OCI-LY7 (cell line): ENCODE measurements around the gene CBFA2T3. TPM values are rescaled to one million over a fixed set of nuclear protein-coding genes. Genes with fewer than 3 reads are reported as not detected.

ENCODE experiments used
- BruUV-seq: library from RNA; stranded (reverse); fragments of 400-500 nt; replicated peaks from 2 replicates; lab custom pipeline; 2021; lab: Mats Ljungman, UMichigan
- CTCF ChIA-PET: fragments of 300-600 bp; sonication (Branson Sonifier 250); formaldehyde crosslinking; loops from one replicate; lab custom pipeline; 2022; ENCODE audit warnings: antibody characterized with exemption; ENCODE audit not compliant: unreplicated experiment; lab: Charles Lee
- POLR2A ChIA-PET: fragments of 300-600 bp; sonication (Branson Sonifier 250); formaldehyde crosslinking; loops from one replicate; lab custom pipeline; 2022; ENCODE audit warnings: antibody characterized with exemption; lab: Charles Lee
- DNase-seq: peaks from one replicate; pipeline ENCODE4 v3.0.0-alpha.2; 2015; ENCODE audit warnings: low spot score
- H2AFZ ChIP-seq: fragments of 200-600 bp; sonication (generic), shearing (Covaris generic); 2 replicates; pipeline ENCODE4 v1.6.1; 2014; ENCODE audit warnings: mild to moderate bottlenecking, antibody characterized with exemption, low read length, moderate library complexity
- H3K27ac ChIP-seq: fragments of 200-600 bp; sonication (generic); 2 replicates; pipeline ENCODE4 v1.5.1; 2014; ENCODE audit warnings: mixed run types, low read depth, mild to moderate bottlenecking, moderate library complexity, low read length, inconsistent platforms; ENCODE audit not compliant: poor library complexity, severe bottlenecking
- H3K36me3 ChIP-seq: fragments of 200-600 bp; sonication (generic); 2 replicates; pipeline ENCODE4 v1.6.1; 2014; ENCODE audit warnings: mild to moderate bottlenecking, antibody characterized with exemption, low read length, moderate library complexity, mixed read lengths; ENCODE audit not compliant: insufficient read depth
- H3K4me1 ChIP-seq: fragments of 200-600 bp; sonication (generic); 2 replicates; pipeline ENCODE4 v1.5.1; 2014; ENCODE audit warnings: mild to moderate bottlenecking, low read length; ENCODE audit not compliant: insufficient read depth, poor library complexity, severe bottlenecking
- H3K4me2 ChIP-seq: fragments of 200-600 bp; sonication (generic); 2 replicates; pipeline ENCODE4 v1.6.1; 2014; ENCODE audit warnings: mild to moderate bottlenecking, low read length
- H3K4me3 ChIP-seq: fragments of 200-600 bp; sonication (generic); 2 replicates; pipeline ENCODE4 v1.5.1; 2014; ENCODE audit warnings: mild to moderate bottlenecking, low read depth, low read length; ENCODE audit not compliant: poor library complexity, severe bottlenecking
- H3K79me2 ChIP-seq: fragments of 200-600 bp; sonication (generic); 2 replicates; pipeline ENCODE4 v1.6.1; 2016; ENCODE audit warnings: low read depth, mild to moderate bottlenecking, low read length, moderate library complexity, mixed read lengths; ENCODE audit not compliant: insufficient read depth
- H3K9me2 ChIP-seq: fragments of 200-600 bp; sonication (generic); 2 replicates; pipeline ENCODE4 v1.6.1; 2016; ENCODE audit warnings: mild to moderate bottlenecking, low read length, mixed read lengths; ENCODE audit not compliant: insufficient read depth
- H3K9me3 ChIP-seq: fragments of 200-600 bp; sonication (generic); 2 replicates; pipeline ENCODE4 v1.6.1; 2014; ENCODE audit warnings: mild to moderate bottlenecking, mixed run types, low read length, mixed read lengths
- H4K20me1 ChIP-seq: fragments of 200-600 bp; sonication (generic); 2 replicates; pipeline ENCODE4 v1.6.1; 2014; ENCODE audit warnings: mild to moderate bottlenecking, antibody characterized with exemption, low read length, moderate library complexity, mixed read lengths; ENCODE audit not compliant: insufficient read depth
- CTCF ChIP-seq: fragments of 200-600 bp; sonication (generic); conservative IDR thresholded peaks from 2 replicates; pipeline ENCODE4 v1.5.1; 2014; ENCODE audit warnings: mild to moderate bottlenecking, antibody characterized with exemption, low read length, moderate library complexity, mixed read lengths
- EZH2phosphoT487 ChIP-seq: fragments of 200-600 bp; sonication (generic); IDR thresholded peaks from 2 replicates; pipeline ENCODE4 v1.6.1; 2018; ENCODE audit warnings: low read depth, borderline replicate concordance, mild to moderate bottlenecking, mixed run types, antibody characterized with exemption, low read length, moderate library complexity, mixed read lengths
- intact Hi-C: fragments of 100-400 bp; cut with micrococcal nuclease; formaldehyde crosslinking; loops from one replicate; pipeline ENCODE4 v1.10.0; 2022; ENCODE audit not compliant: unreplicated experiment
- total RNA-seq, 2 experiments: library from RNA; depleted of rRNA in 1 of 2; stranded (reverse); fragments of >200 nt in 1 of 2; shearing (Covaris generic) in 1 of 2; gene quantifications; 2 replicates each; pipeline ENCODE4 v1.2.3, GENCODE V29; 2014 to 2022

Gene CBFA2T3
- total RNA-seq, 2 experiments from 2014 or later = 1.1 to 48.0 TPM

DNA sequence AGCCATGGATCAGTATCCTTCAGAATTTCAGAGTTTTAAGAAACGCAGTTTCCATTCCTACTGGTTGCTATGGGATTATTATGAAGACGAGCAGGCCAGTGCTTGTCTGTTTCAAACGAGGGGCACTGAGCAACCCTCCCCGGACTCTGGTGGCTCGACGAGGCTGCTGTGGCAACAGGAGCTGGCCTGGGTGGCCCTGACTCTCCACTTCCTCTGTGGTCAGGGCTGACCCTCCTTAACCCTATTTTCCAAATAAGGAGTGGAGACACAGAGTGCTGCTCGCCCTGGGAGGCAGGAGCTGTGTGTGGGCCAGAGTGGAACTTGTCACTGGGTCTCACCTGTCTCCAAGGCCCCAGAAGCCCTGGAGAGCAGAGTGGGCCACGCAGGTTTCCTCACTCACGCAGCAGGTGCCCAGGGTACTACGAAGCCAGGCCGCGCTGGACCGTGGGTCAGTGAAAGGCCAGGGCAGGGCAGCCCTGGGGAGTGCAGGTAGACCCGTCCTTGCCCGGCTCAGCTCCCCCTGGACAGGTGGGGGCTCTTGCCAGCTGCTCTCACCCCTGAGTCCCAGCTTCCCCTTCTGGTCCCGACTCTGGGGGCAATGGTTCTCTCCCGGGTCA lies 123.6 kb downstream of the CBFA2T3 start:
- Histone ChIP-seq H3K79me2 (no peaks in the 10 kb centered on the region; the same call in 1 of the 2 replicates), H3K36me3 (no peaks in the 10 kb centered on the region), H3K27ac (no peak overlapping the region), H2AFZ (no peak overlapping the region), H3K4me2 (no peak overlapping the region), H3K4me1 (peaks cover 25% of the 10 kb centered on the region), H3K9me3 (no peaks in the 10 kb centered on the region), H3K9me2 (no peaks in the 10 kb centered on the region), H3K4me3 (no peak overlapping the region), H4K20me1 (0 out of 2 replicates have a peak, but pooled peaks cover 4% of the 10 kb centered on the region)
- no TSS peak for BruUV-seq
- DNase-seq = no peak
- intact Hi-C loops = no loop called here
- ChIA-PET POLR2A (interaction anchor here (0.7 to 1.1 kb wide), 2 partner anchors 301 to 1626 kb away, joined by 3 to 15 read pairs; no protein-coding TSS in a partner anchor), CTCF (interaction anchor here (0.6 kb wide), 1 partner anchor 60 kb away, joined by 5 read pairs; no protein-coding TSS in a partner anchor)
- TF ChIP-seq CTCF (no peak), EZH2phosphoT487 (no peak)

DNA sequence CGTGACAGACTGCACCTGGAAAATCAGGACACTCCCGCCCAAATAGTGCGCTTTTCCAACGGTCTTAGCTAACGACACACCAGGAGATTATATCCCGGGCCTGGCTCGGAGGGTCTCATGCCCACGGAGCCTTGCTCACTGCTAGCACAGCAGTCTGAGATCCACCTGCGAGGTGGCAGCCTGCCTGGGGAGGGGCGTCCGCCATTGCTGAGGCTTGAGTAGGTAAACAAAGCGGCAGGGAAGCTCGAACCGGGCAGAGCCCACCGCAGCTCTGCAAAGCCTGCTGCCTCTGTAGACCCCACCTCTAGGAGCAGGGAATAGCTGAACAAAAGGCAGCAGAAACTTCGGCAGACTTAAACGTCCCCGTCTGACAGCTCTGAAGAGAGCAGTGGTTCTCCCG lies 125.4 kb downstream of the CBFA2T3 start:
- Histone ChIP-seq H3K4me2 (no peak overlapping the region), H3K9me2 (no peaks in the 10 kb centered on the region), H3K36me3 (no peaks in the 10 kb centered on the region), H3K4me3 (no peak overlapping the region), H3K79me2 (no peaks in the 10 kb centered on the region), H2AFZ (no peak overlapping the region), H4K20me1 (0 out of 2 replicates have a peak, but pooled peaks cover 4% of the 10 kb centered on the region), H3K9me3 (no peaks in the 10 kb centered on the region), H3K4me1 (peaks cover 19% of the 10 kb centered on the region), H3K27ac (no peak overlapping the region)
- ChIA-PET POLR2A (no interaction called here), CTCF (no interaction called here)
- no TSS peak for BruUV-seq
- no peak for DNase-seq
- TF ChIP-seq CTCF (no peak), EZH2phosphoT487 (no peak)
- intact Hi-C loops = no loop called here

- Histone ChIP-seq H2AFZ (no peak overlapping the region), H3K4me2 (no peak overlapping the region), H3K27ac (no peak overlapping the region), H3K9me3 (no peaks in the 10 kb centered on the region), H3K79me2 (no peaks in the 10 kb centered on the region), H3K9me2 (no peaks in the 10 kb centered on the region), H3K4me1 (peaks cover 13% of the 10 kb centered on the region), H3K4me3 (no peak overlapping the region), H3K36me3 (no peaks in the 10 kb centered on the region), H4K20me1 (0 out of 2 replicates have a peak, but pooled peaks cover under 1% of the 10 kb centered on the region)
- BruUV-seq = no TSS peak
- CTCF ChIA-PET = no interaction called here
- intact Hi-C loops = no loop called here
- no peak for DNase-seq
- TF ChIP-seq EZH2phosphoT487 (no peak), CTCF (no peak)
- POLR2A ChIA-PET = no interaction called here
Observed at GRCh38 chr16:88850531-88851199, 126.3 kb downstream of the CBFA2T3 start.
